Bronchial epithelial cell (primary cell): Measurements from ENCODE around the gene KCNAB1. TPM values are rescaled to one million over a fixed set of nuclear protein-coding genes. Genes with fewer than 3 reads are reported as not detected.

Source experiments
- DNase-seq: peaks from one replicate; pipeline ENCODE4 v3.0.0-alpha.2; 2010; ENCODE audit warnings: low read depth
- FAIRE-seq: peaks from 2 replicates; lab custom pipeline; 2011; peaks lifted over from hg19 to GRCh38; lab: Jason Lieb, UNC
- H3K27me3 ChIP-seq: 2 replicates; pipeline ENCODE4 v1.5.1; 2011; ENCODE audit warnings: low read length; ENCODE audit not compliant: control insufficient read depth, insufficient read depth
- H3K36me3 ChIP-seq: 2 replicates; pipeline ENCODE4 v1.5.1; 2011; ENCODE audit warnings: low read length; ENCODE audit not compliant: control insufficient read depth, insufficient read depth
- H3K4me3 ChIP-seq: 2 replicates; pipeline ENCODE4 v1.5.1; 2011; ENCODE audit warnings: mild to moderate bottlenecking, low read depth, low read length, control low read depth
- total RNA-seq: library from RNA; depleted of rRNA; stranded (reverse); fragments of >200 nt; gene quantifications from 2 replicates; pipeline ENCODE4 v1.2.1, GENCODE V29; 2014
- TF ChIP-seq, protein P1 (sequence below): IDR thresholded peaks from 2 replicates; pipeline ENCODE4 v1.5.1; 2011; ENCODE audit warnings: mild to moderate bottlenecking, moderate library complexity, low read length, control low read depth, inconsistent platforms; ENCODE audit not compliant: insufficient read depth, severe bottlenecking

The KCNAB1 gene
- total RNA-seq, 1 donor from 2014 or later, result 0.26 TPM

- H3K36me3 ChIP-seq, result no peaks in the 10 kb centered on the region
- TF ChIP-seq, protein P1, sequence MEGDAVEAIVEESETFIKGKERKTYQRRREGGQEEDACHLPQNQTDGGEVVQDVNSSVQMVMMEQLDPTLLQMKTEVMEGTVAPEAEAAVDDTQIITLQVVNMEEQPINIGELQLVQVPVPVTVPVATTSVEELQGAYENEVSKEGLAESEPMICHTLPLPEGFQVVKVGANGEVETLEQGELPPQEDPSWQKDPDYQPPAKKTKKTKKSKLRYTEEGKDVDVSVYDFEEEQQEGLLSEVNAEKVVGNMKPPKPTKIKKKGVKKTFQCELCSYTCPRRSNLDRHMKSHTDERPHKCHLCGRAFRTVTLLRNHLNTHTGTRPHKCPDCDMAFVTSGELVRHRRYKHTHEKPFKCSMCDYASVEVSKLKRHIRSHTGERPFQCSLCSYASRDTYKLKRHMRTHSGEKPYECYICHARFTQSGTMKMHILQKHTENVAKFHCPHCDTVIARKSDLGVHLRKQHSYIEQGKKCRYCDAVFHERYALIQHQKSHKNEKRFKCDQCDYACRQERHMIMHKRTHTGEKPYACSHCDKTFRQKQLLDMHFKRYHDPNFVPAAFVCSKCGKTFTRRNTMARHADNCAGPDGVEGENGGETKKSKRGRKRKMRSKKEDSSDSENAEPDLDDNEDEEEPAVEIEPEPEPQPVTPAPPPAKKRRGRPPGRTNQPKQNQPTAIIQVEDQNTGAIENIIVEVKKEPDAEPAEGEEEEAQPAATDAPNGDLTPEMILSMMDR, result no peak
- no peaks in the 10 kb centered on the region for H3K27me3 ChIP-seq
- no peak overlapping the region for H3K4me3 ChIP-seq
- FAIRE-seq (peak; percentile 62), DNase-seq (peak; percentile 18)
Observed at GRCh38 chr3:156582532-156583183, 462.3 kb downstream of the KCNAB1 start.

GRCh38 chr3:156583469-156583868, 463.1 kb downstream of the KCNAB1 start:
- Histone ChIP-seq H3K27me3 (no peaks in the 10 kb centered on the region), H3K36me3 (no peaks in the 10 kb centered on the region), H3K4me3 (no peak overlapping the region)
- no peak for FAIRE-seq
- no peak for DNase-seq
- TF ChIP-seq, protein P1, result no peak

- TF ChIP-seq, protein P1, result no peak
Observed at GRCh38 chr3:156586905-156587759, 466.8 kb downstream of the KCNAB1 start.

DNA sequence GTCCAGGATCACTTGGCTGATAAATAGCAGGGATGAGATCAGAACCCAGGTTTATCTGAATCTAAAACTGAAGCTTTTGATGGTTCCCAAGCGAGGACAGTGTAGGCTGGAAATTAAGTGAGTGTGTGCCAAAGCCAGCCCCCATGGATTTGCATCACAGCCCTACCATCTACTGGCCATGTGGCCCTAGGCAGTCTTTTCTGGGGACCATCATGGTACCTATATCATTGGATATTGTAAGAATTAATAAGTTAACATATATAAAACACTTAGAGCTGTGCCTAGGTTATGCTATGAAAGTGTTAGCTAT, 467.3 kb downstream of the KCNAB1 start:
- DNase-seq (no peak), FAIRE-seq (no peak)
- TF ChIP-seq, protein P1, result no peak
- H3K27me3 ChIP-seq, result no peaks in the 10 kb centered on the region
- H3K36me3 ChIP-seq, result no peaks in the 10 kb centered on the region
- H3K4me3 ChIP-seq, result no peak overlapping the region

More at GRCh38 chr3:156586905-156587759, 466.8 kb downstream of the KCNAB1 start:
- Histone ChIP-seq H3K27me3 (no peaks in the 10 kb centered on the region), H3K36me3 (no peaks in the 10 kb centered on the region), H3K4me3 (no peak overlapping the region)
- no peak for FAIRE-seq
- no peak for DNase-seq

Other genes starting within 250 kb of the KCNAB1 start
- gene GMPS, start 249.9 kb upstream of the KCNAB1 start, total RNA-seq, result 17.5 and 29.5 TPM in 2 replicates